H9 (cell line): ENCODE measurements around the gene CNGA4. TPM values are rescaled to one million over a fixed set of nuclear protein-coding genes. Genes with fewer than 3 reads are reported as not detected.

ENCODE experiments used
- DNase-seq: peaks from one replicate; pipeline ENCODE4 v3.0.0-alpha.2; 2017
- H2AFZ ChIP-seq: one replicate; pipeline ENCODE4 v1.6.1; 2013; ENCODE audit warnings: mild to moderate bottlenecking, low read length, control low read depth, moderate library complexity
- H2AK5ac ChIP-seq: 2 replicates; pipeline ENCODE4 v1.6.1; 2013; ENCODE audit warnings: low read length, control low read depth, mixed read lengths; ENCODE audit not compliant: insufficient read length
- H2BK120ac ChIP-seq: one replicate; pipeline ENCODE4 v1.6.1; 2013; ENCODE audit warnings: low read depth, mild to moderate bottlenecking, low read length, control low read depth, inconsistent platforms; ENCODE audit not compliant: poor library complexity, severe bottlenecking
- H2BK12ac ChIP-seq: 2 replicates; pipeline ENCODE4 v1.6.1; 2013; ENCODE audit warnings: low read length, control low read depth, mixed read lengths, low read depth; ENCODE audit not compliant: insufficient read length
- H2BK15ac ChIP-seq: 2 replicates; pipeline ENCODE4 v1.6.1; 2013; ENCODE audit warnings: low read depth, low read length, control low read depth
- H2BK20ac ChIP-seq: one replicate; pipeline ENCODE4 v1.6.1; 2013; ENCODE audit warnings: low read depth, mild to moderate bottlenecking, low read length, control low read depth, inconsistent platforms; ENCODE audit not compliant: poor library complexity, severe bottlenecking
- H2BK5ac ChIP-seq: 2 replicates; pipeline ENCODE4 v1.6.1; 2013; ENCODE audit warnings: low read length, control low read depth, mixed read lengths; ENCODE audit not compliant: insufficient read length
- H3K14ac ChIP-seq: 2 replicates; pipeline ENCODE4 v1.6.1; 2013; ENCODE audit warnings: low read length, control low read depth; ENCODE audit not compliant: insufficient read depth
- H3K18ac ChIP-seq: 2 replicates; pipeline ENCODE4 v1.6.1; 2013; ENCODE audit warnings: low read depth, mild to moderate bottlenecking, mixed read lengths, low read length, control low read depth; ENCODE audit not compliant: insufficient read length
- H3K23ac ChIP-seq: 2 replicates; pipeline ENCODE4 v1.6.1; 2013; ENCODE audit warnings: low read length, control low read depth, mixed read lengths, low read depth; ENCODE audit not compliant: insufficient read length
- H3K23me2 ChIP-seq: 2 replicates; pipeline ENCODE4 v1.6.1; 2013; ENCODE audit warnings: low read depth, mild to moderate bottlenecking, mixed read lengths, low read length, control low read depth; ENCODE audit not compliant: insufficient read length, poor library complexity, severe bottlenecking
- H3K27ac ChIP-seq: 2 replicates; pipeline ENCODE4 v1.5.1; 2013; ENCODE audit warnings: low read length, control low read depth, mixed read lengths, low read depth; ENCODE audit not compliant: insufficient read length
- H3K27me3 ChIP-seq: 2 replicates; pipeline ENCODE4 v1.6.1; 2013; ENCODE audit warnings: low read length, control low read depth, inconsistent platforms; ENCODE audit not compliant: insufficient read depth
- H3K4ac ChIP-seq: 2 replicates; pipeline ENCODE4 v1.6.1; 2013; ENCODE audit warnings: low read depth, mild to moderate bottlenecking, control low read depth, inconsistent platforms, low read length, moderate library complexity
- H3K4me1 ChIP-seq: 2 replicates; pipeline ENCODE4 v1.6.1; 2013; ENCODE audit warnings: low read length, control low read depth, inconsistent platforms; ENCODE audit not compliant: insufficient read depth
- H3K4me2 ChIP-seq: 2 replicates; pipeline ENCODE4 v1.6.1; 2013; ENCODE audit warnings: low read length, control low read depth, mixed read lengths; ENCODE audit not compliant: insufficient read length, insufficient read depth
- H3K56ac ChIP-seq: 2 replicates; pipeline ENCODE4 v1.6.1; 2013; ENCODE audit warnings: low read depth, mild to moderate bottlenecking, mixed read lengths, low read length, control low read depth; ENCODE audit not compliant: insufficient read length
- H3K79me1 ChIP-seq: 2 replicates; pipeline ENCODE4 v1.6.1; 2013; ENCODE audit warnings: low read depth, mild to moderate bottlenecking, moderate library complexity, low read length, control low read depth, inconsistent platforms; ENCODE audit not compliant: insufficient read depth, poor library complexity, severe bottlenecking
- H3K79me2 ChIP-seq: 2 replicates; pipeline ENCODE4 v1.6.1; 2013; ENCODE audit warnings: low read length, control low read depth, inconsistent platforms; ENCODE audit not compliant: insufficient read depth
- H3K9ac ChIP-seq: 2 replicates; pipeline ENCODE4 v1.6.1; 2013; ENCODE audit warnings: low read length, control low read depth, mixed read lengths; ENCODE audit not compliant: insufficient read length; ENCODE audit errors: extremely low read depth
- H3K9me3 ChIP-seq: one replicate; pipeline ENCODE4 v1.6.1; 2013; ENCODE audit warnings: low read depth, low read length, inconsistent platforms; ENCODE audit not compliant: control insufficient read depth
- H3T11ph ChIP-seq: one replicate; pipeline ENCODE4 v1.6.1; 2013; ENCODE audit warnings: mild to moderate bottlenecking, low read length, control low read depth, inconsistent platforms
- H4K20me1 ChIP-seq: one replicate; pipeline ENCODE4 v1.6.1; 2013; ENCODE audit not compliant: control insufficient read depth, insufficient read length, insufficient read depth
- H4K5ac ChIP-seq: 2 replicates; pipeline ENCODE4 v1.6.1; 2013; ENCODE audit warnings: low read depth, mild to moderate bottlenecking, mixed read lengths, low read length, control low read depth; ENCODE audit not compliant: insufficient read length
- H4K8ac ChIP-seq: replicated peaks from 2 replicates; pipeline ENCODE4 v1.6.1; 2013; ENCODE audit warnings: low read length, control low read depth, mixed read lengths, low read depth; ENCODE audit not compliant: insufficient read length
- H4K91ac ChIP-seq: 2 replicates; pipeline ENCODE4 v1.6.1; 2013; ENCODE audit warnings: low read depth, mild to moderate bottlenecking, moderate library complexity, mixed read lengths, low read length, control low read depth; ENCODE audit not compliant: insufficient read length
- H3K27ac Mint-ChIP-seq, 3 experiments: 2 replicates in 2 of 3; 3 replicates in 1 of 3; pipeline ENCODE4 v1.8.0; 2020 to 2021; ENCODE audit warnings: mixed read lengths in 3 of 3, mild to moderate bottlenecking in 1 of 3, moderate library complexity in 1 of 3
- H3K27me3 Mint-ChIP-seq: 2 replicates; pipeline ENCODE4 v1.8.0; 2021; ENCODE audit warnings: low read depth, mild to moderate bottlenecking, moderate library complexity, mixed read lengths
- H3K36me3 Mint-ChIP-seq, 3 experiments: 2 replicates in 2 of 3; 3 replicates in 1 of 3; pipeline ENCODE4 v1.8.0; 2020 to 2021; ENCODE audit warnings: low read depth in 3 of 3, mixed read lengths in 3 of 3; ENCODE audit not compliant: insufficient read depth in 1 of 3
- H3K4me1 Mint-ChIP-seq, 2 experiments: 2 replicates each; pipeline ENCODE4 v1.8.0; 2020; ENCODE audit warnings: mixed read lengths in 2 of 2
- H3K4me3 Mint-ChIP-seq, 2 experiments: 2 replicates in 1 of 2; 3 replicates in 1 of 2; pipeline ENCODE4 v1.8.0; 2020 to 2021; ENCODE audit warnings: mild to moderate bottlenecking in 2 of 2, mixed read lengths in 2 of 2, moderate library complexity in 1 of 2
- H3K9me3 Mint-ChIP-seq, 2 experiments: 2 replicates in 1 of 2; 3 replicates in 1 of 2; pipeline ENCODE4 v1.8.0; 2020; ENCODE audit warnings: mild to moderate bottlenecking in 2 of 2, mixed read lengths in 2 of 2, moderate library complexity in 1 of 2
- CTCF ChIP-seq: fragments of 200-600 bp; sonication (generic); conservative IDR thresholded peaks from 3 replicates; pipeline ENCODE4 v1.8.0; 2021; ENCODE audit warnings: antibody characterized with exemption, mild to moderate bottlenecking
- WGBS: extraction: QIAGEN DNeasy Blood & Tissue Kit; methylation state at CpG from one replicate; pipeline ENCODE4 v1.1.7; 2013; ENCODE audit warnings: missing lambda C conversion rate, low lambda C conversion rate, mixed read lengths; ENCODE audit not compliant: insufficient read length; ENCODE audit errors: extremely low coverage; 5-methylcytosine and 5-hydroxymethylcytosine counted together
- total RNA-seq: library from RNA; stranded (reverse); gene quantifications from 2 replicates; pipeline ENCODE4 v1.2.1, GENCODE V29; 2021

Gene CNGA4
- total RNA-seq, 1 experiment from 2014 or later: 0.11 TPM

- Histone ChIP-seq H3K56ac (no peak overlapping the region), H2BK20ac (no peak overlapping the region), H4K8ac (no peak overlapping the region), H2AFZ (no peak overlapping the region), H3K4me2 (no peak overlapping the region), H3K27me3 (no peaks in the 10 kb centered on the region), H3K18ac (no peak overlapping the region), H2BK5ac (no peak overlapping the region), H3K9ac (no peak overlapping the region), H4K5ac (no peak overlapping the region), H2BK120ac (no peak overlapping the region), H3K79me1 (no peaks in the 10 kb centered on the region), H4K20me1 (no peaks in the 10 kb centered on the region), H3K9me3 (no peaks in the 10 kb centered on the region), H3K23ac (no peak overlapping the region), H3K79me2 (0 out of 2 replicates have a peak, but pooled peaks cover 2% of the 10 kb centered on the region), H2BK12ac (no peak overlapping the region), H3K4me1 (no peaks in the 10 kb centered on the region), H3K4ac (no peak overlapping the region), H2AK5ac (no peak overlapping the region), H4K91ac (no peak overlapping the region), H3K23me2 (no peaks in the 10 kb centered on the region), H3T11ph (no peak overlapping the region), H3K27ac (no peak overlapping the region), H2BK15ac (no peak overlapping the region), H3K14ac (no peak overlapping the region)
- H3K4me1 Mint-ChIP-seq: no peaks in the 10 kb centered on the region
- H3K4me3 Mint-ChIP-seq: no peak overlapping the region
- no peaks in the 10 kb centered on the region for H3K9me3 Mint-ChIP-seq
- 0 out of 7 replicates have a peak overlapping the region, but pooled peaks of 1 of the 3 experiments have one; percentile 22 for H3K27ac Mint-ChIP-seq
- WGBS: no CpG with 5 or more reads among the region's 3 CpGs
- no peak for TF ChIP-seq CTCF
- DNase-seq: no peak
- H3K36me3 Mint-ChIP-seq: peaks cover 11 to 36% (median 21%) of the 10 kb centered on the region in 3 experiments; a peak in 5 of 7 replicates
- no peaks in the 10 kb centered on the region for H3K27me3 Mint-ChIP-seq
Observed at GRCh38 chr11:6224421-6224820, 14.5 kb upstream of the CNGA4 start.
